ENCODE results near the gene SBF1.

Gene SBF1

DNA sequence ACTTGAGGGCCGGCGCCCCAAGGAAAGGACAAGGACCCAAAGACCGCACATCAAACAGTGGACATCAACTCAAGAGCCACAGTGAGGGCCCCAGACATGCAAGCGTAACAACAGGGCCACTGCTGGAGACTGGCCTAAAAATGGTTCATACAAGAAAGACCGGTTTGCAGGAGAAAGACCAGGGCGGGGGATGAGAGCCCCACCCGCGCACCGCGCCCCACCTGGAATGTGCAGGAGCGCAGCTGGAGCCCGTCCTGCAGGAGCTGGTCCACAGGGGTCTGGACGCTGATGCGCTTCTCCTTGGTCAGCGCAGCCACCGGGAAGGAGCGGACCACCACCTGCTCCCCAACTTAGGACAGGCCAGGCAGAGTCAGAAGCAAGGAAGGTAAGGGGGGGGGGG lies 13.9 kb downstream of the SBF1 start:
- Histone ChIP-seq H3F3A (ENCODE audit: insufficient read depth, low read length) (no peaks in the 10 kb centered on the region), H3K27ac (ENCODE audit: low read depth, low read length, poor library complexity, severe bottlenecking) (no peak overlapping the region), H3K4me2 (ENCODE audit: low read length) (no peak overlapping the region), H3K36me3 (ENCODE audit: insufficient read depth, low read length) (peaks cover 95% of the 10 kb centered on the region), H3K9me3 (ENCODE audit: low read length) (no peaks in the 10 kb centered on the region), H4K20me1 (ENCODE audit: insufficient read depth, low read length) (no peaks in the 10 kb centered on the region), H2AFZ (ENCODE audit: low read length) (no peak overlapping the region), H3K9me2 (ENCODE audit: low read depth, low read length) (no peaks in the 10 kb centered on the region), H3K4me1 (ENCODE audit: insufficient read depth, low read length, severe bottlenecking) (no peaks in the 10 kb centered on the region), H3K27me3 (ENCODE audit: insufficient read depth, low read length) (no peaks in the 10 kb centered on the region), H3K9ac (ENCODE audit: low read length) (no peak overlapping the region), H3K4me3 (ENCODE audit: low read depth, low read length, poor library complexity, severe bottlenecking) (no peak overlapping the region), H3K79me2 (ENCODE audit: insufficient read depth, low read length) (no peaks in the 10 kb centered on the region)
- no peak for TF ChIP-seq EZH2 (IDR thresholded peaks at IDR 0.05; ENCODE audit: borderline replicate concordance, low read length)
- TF ChIP-seq, protein P1, sequence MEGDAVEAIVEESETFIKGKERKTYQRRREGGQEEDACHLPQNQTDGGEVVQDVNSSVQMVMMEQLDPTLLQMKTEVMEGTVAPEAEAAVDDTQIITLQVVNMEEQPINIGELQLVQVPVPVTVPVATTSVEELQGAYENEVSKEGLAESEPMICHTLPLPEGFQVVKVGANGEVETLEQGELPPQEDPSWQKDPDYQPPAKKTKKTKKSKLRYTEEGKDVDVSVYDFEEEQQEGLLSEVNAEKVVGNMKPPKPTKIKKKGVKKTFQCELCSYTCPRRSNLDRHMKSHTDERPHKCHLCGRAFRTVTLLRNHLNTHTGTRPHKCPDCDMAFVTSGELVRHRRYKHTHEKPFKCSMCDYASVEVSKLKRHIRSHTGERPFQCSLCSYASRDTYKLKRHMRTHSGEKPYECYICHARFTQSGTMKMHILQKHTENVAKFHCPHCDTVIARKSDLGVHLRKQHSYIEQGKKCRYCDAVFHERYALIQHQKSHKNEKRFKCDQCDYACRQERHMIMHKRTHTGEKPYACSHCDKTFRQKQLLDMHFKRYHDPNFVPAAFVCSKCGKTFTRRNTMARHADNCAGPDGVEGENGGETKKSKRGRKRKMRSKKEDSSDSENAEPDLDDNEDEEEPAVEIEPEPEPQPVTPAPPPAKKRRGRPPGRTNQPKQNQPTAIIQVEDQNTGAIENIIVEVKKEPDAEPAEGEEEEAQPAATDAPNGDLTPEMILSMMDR (IDR thresholded peaks at IDR 0.05; ENCODE audit: low read length): no peak

DNA sequence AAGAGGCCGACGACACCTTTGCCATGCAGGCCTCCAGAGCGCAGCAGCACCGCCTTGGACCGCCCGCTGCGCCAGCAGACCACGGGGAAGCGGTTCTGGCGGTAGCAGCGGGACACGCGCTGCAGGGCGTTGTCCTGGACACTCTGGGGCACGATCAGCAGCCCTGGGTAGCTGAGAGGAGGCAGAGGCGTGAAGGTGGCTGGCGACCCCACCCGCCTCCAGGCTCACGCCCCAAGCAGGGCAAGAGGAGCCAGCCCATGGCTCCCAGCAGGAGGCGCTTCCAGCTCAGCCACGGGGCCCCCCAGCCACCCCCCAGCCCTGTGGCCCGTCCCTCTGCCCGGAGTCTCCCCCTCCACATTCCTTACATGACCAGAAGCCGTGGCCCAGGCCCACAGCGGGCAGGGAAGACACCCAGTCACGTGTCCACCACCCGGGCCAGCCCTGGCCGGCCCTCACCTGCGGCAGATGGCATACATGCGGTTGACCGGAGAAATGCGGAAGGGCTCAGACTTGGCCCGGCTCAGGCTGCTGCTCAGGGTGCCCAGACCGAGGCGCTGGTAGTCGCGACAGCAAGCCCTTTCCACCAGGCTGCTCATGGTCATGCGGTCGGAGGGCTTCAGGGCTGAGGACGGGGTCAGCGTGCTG lies 15.2 kb downstream of the SBF1 start:
- Histone ChIP-seq H3K27me3 (ENCODE audit: insufficient read depth, low read length) (no peaks in the 10 kb centered on the region), H4K20me1 (ENCODE audit: insufficient read depth, low read length) (no peaks in the 10 kb centered on the region), H3K4me2 (ENCODE audit: low read length) (no peak overlapping the region), H3K27ac (ENCODE audit: low read depth, low read length, poor library complexity, severe bottlenecking) (no peak overlapping the region), H3K4me3 (ENCODE audit: low read depth, low read length, poor library complexity, severe bottlenecking) (no peak overlapping the region), H3F3A (ENCODE audit: insufficient read depth, low read length) (no peaks in the 10 kb centered on the region), H3K79me2 (ENCODE audit: insufficient read depth, low read length) (no peaks in the 10 kb centered on the region), H3K4me1 (ENCODE audit: insufficient read depth, low read length, severe bottlenecking) (no peaks in the 10 kb centered on the region), H3K9me3 (ENCODE audit: low read length) (no peaks in the 10 kb centered on the region), H3K36me3 (ENCODE audit: insufficient read depth, low read length) (peaks cover 95% of the 10 kb centered on the region), H3K9ac (ENCODE audit: low read length) (no peak overlapping the region), H3K9me2 (ENCODE audit: low read depth, low read length) (no peaks in the 10 kb centered on the region), H2AFZ (ENCODE audit: low read length) (no peak overlapping the region)
- TF ChIP-seq, protein P1 (IDR thresholded peaks at IDR 0.05; ENCODE audit: low read length): peak; percentile 15; the same call in 1 of the 2 replicates
- TF ChIP-seq EZH2 (IDR thresholded peaks at IDR 0.05; ENCODE audit: borderline replicate concordance, low read length): no peak

DNA sequence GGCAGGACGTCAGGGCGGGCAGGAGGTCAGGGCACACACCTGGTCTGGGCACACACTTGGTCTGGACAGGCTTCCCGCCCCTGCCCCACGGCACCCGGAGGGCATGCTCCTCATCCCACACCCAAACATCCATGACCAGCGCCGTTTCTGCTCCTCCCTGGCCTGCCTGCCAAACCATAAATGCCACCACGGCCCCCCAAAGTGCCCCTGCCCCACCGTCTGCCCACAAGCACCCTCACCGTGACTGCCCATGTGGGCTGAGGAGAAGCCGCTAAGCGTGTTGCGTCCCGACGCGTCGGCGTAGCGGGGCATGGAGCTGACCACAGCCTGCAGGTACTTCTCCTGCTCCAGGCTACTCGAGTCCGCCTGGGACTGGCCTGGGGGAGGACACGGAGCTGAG lies 15.8 kb downstream of the SBF1 start:
- Histone ChIP-seq H3K4me3 (ENCODE audit: low read depth, low read length, poor library complexity, severe bottlenecking) (no peak overlapping the region), H3K27ac (ENCODE audit: low read depth, low read length, poor library complexity, severe bottlenecking) (no peak overlapping the region), H3K9me2 (ENCODE audit: low read depth, low read length) (no peaks in the 10 kb centered on the region), H3F3A (ENCODE audit: insufficient read depth, low read length) (no peaks in the 10 kb centered on the region), H3K27me3 (ENCODE audit: insufficient read depth, low read length) (no peaks in the 10 kb centered on the region), H3K36me3 (ENCODE audit: insufficient read depth, low read length) (peaks cover 95% of the 10 kb centered on the region), H3K4me1 (ENCODE audit: insufficient read depth, low read length, severe bottlenecking) (no peaks in the 10 kb centered on the region), H2AFZ (ENCODE audit: low read length) (no peak overlapping the region), H4K20me1 (ENCODE audit: insufficient read depth, low read length) (no peaks in the 10 kb centered on the region), H3K4me2 (ENCODE audit: low read length) (no peak overlapping the region), H3K9ac (ENCODE audit: low read length) (no peak overlapping the region), H3K79me2 (ENCODE audit: insufficient read depth, low read length) (no peaks in the 10 kb centered on the region), H3K9me3 (ENCODE audit: low read length) (no peaks in the 10 kb centered on the region)
- TF ChIP-seq, protein P1 (IDR thresholded peaks at IDR 0.05; ENCODE audit: low read length): no peak
